ENCODE measurements around the gene OR8G1. TPM values are rescaled to one million over a fixed set of nuclear protein-coding genes. Genes with fewer than 3 reads are reported as not detected.
"Not testable (repeated sequence)": the region's sequence is repeated elsewhere in the genome, so short reads cannot be mapped to it uniquely, and the experiment has no call there.

OR8G1 gene
- total RNA-seq, 2 donors from 2014 or later, result not detected

- WGBS, result 81% methylated on average over 3 of the region's 3 CpGs
- intact Hi-C loops (cut with DNase I), result no loop called here
- H3K4me1 ChIP-seq (replicated peaks), result no peaks in the 10 kb centered on the region
- no peak overlapping the region for H3K27ac ChIP-seq
- TF ChIP-seq POLR2AphosphoS5 (IDR thresholded peaks at IDR 0.05) (no peak), CTCF (IDR thresholded peaks at IDR 0.05) (no peak), POLR2A (IDR thresholded peaks at IDR 0.05) (no peak)
- DNase-seq (ENCODE audit: low spot score), result no peak
- H3K27me3 ChIP-seq (replicated peaks; ENCODE audit: insufficient read depth), result no peaks in the 10 kb centered on the region
- H3K4me3 ChIP-seq, result no peak overlapping the region
- no peaks in the 10 kb centered on the region for H3K36me3 ChIP-seq
- no peaks in the 10 kb centered on the region for H3K9me3 ChIP-seq
Observed at GRCh38 chr11:124214027-124214426, 26.9 kb upstream of the OR8G1 start.

GRCh38 chr11:124219126-124219525 lies 21.8 kb upstream of the OR8G1 start:
- Histone ChIP-seq H3K9me3 (no peaks in the 10 kb centered on the region), H3K27me3 (replicated peaks; ENCODE audit: insufficient read depth) (no peaks in the 10 kb centered on the region), H3K27ac (no peak overlapping the region), H3K4me3 (no peak overlapping the region), H3K36me3 (no peaks in the 10 kb centered on the region), H3K4me1 (replicated peaks) (no peaks in the 10 kb centered on the region)
- intact Hi-C loops (cut with DNase I), result no loop called here
- DNase-seq (ENCODE audit: low spot score), result no peak
- TF ChIP-seq POLR2A (IDR thresholded peaks at IDR 0.05) (no peak), CTCF (IDR thresholded peaks at IDR 0.05) (no peak), POLR2AphosphoS5 (IDR thresholded peaks at IDR 0.05) (no peak)

- TF ChIP-seq POLR2A (IDR thresholded peaks at IDR 0.05), result no peak
- TF ChIP-seq CTCF (IDR thresholded peaks at IDR 0.05), result no peak
- no peak for TF ChIP-seq POLR2AphosphoS5 (IDR thresholded peaks at IDR 0.05)
- no peaks in the 10 kb centered on the region for H3K27me3 ChIP-seq (replicated peaks; ENCODE audit: insufficient read depth)
- no peaks in the 10 kb centered on the region for H3K4me1 ChIP-seq (replicated peaks)
- H3K27ac ChIP-seq, result no peak overlapping the region
- 21% methylated on average over 2 of the region's 2 CpGs for WGBS
- no peak for DNase-seq (ENCODE audit: low spot score)
- intact Hi-C loops (cut with DNase I), result no loop called here
- H3K36me3 ChIP-seq, result no peaks in the 10 kb centered on the region
- no peak overlapping the region for H3K4me3 ChIP-seq
- no peaks in the 10 kb centered on the region for H3K9me3 ChIP-seq
Observed at GRCh38 chr11:124222407-124222806, 18.5 kb upstream of the OR8G1 start.

GRCh38 chr11:124224618-124225423 lies 16.1 kb upstream of the OR8G1 start:
- H3K9me3 ChIP-seq; DNase-seq (ENCODE audit: low spot score); H3K36me3 ChIP-seq; H3K27ac ChIP-seq; intact Hi-C loops (cut with DNase I); H3K27me3 ChIP-seq (replicated peaks; ENCODE audit: insufficient read depth); H3K4me3 ChIP-seq; H3K4me1 ChIP-seq (replicated peaks): not testable (repeated sequence)
- 69% methylated on average over 9 of the region's 9 CpGs for WGBS

GRCh38 chr11:124225471-124225870 lies 15.4 kb upstream of the OR8G1 start:
- no peaks in the 10 kb centered on the region for H3K36me3 ChIP-seq
- no peak overlapping the region for H3K27ac ChIP-seq
- no peak overlapping the region for H3K4me3 ChIP-seq
- WGBS, result 89% methylated on average over 1 of the region's 1 CpG
- DNase-seq (ENCODE audit: low spot score), result no peak
- H3K4me1 ChIP-seq (replicated peaks), result no peaks in the 10 kb centered on the region
- H3K27me3 ChIP-seq (replicated peaks; ENCODE audit: insufficient read depth), result no peaks in the 10 kb centered on the region
- no peaks in the 10 kb centered on the region for H3K9me3 ChIP-seq
- no peak for TF ChIP-seq CTCF (IDR thresholded peaks at IDR 0.05)
- TF ChIP-seq POLR2AphosphoS5 (IDR thresholded peaks at IDR 0.05), result no peak
- TF ChIP-seq POLR2A (IDR thresholded peaks at IDR 0.05), result no peak
- intact Hi-C loops (cut with DNase I), result no loop called here

Data from prostate gland (tissue), 2 donors.